Nephron progenitor cell (in vitro differentiated cells): Measurements from ENCODE around the gene RPS21.
A peak's percentile ranks its signal among the peaks of the same experiment; 100 is the strongest.

ENCODE experiments used
- DNase-seq: peaks from one replicate; pipeline ENCODE4 v3.0.0; 2021
- H3K27ac Mint-ChIP-seq: 2 replicates; pipeline ENCODE4 v1.8.0; 2021; ENCODE audit warnings: mild to moderate bottlenecking, moderate library complexity, mixed read lengths
- H3K27me3 Mint-ChIP-seq: 2 replicates; pipeline ENCODE4 v1.8.0; 2021; ENCODE audit warnings: mild to moderate bottlenecking, low read depth, mixed read lengths; ENCODE audit not compliant: poor library complexity
- H3K36me3 Mint-ChIP-seq: 2 replicates; pipeline ENCODE4 v1.8.0; 2021; ENCODE audit warnings: low read depth, mixed read lengths
- H3K4me1 Mint-ChIP-seq: 2 replicates; pipeline ENCODE4 v1.8.0; 2021; ENCODE audit warnings: mixed read lengths
- H3K4me3 Mint-ChIP-seq: 2 replicates; pipeline ENCODE4 v1.8.0; 2021; ENCODE audit warnings: mild to moderate bottlenecking, moderate library complexity, mixed read lengths
- H3K9me3 Mint-ChIP-seq: 2 replicates; pipeline ENCODE4 v1.8.0; 2021; ENCODE audit warnings: mild to moderate bottlenecking, moderate library complexity, mixed read lengths
- CTCF ChIP-seq: fragments of 200-600 bp; sonication (generic); IDR thresholded peaks from 2 replicates; pipeline ENCODE4 v1.5.0; 2021; ENCODE audit warnings: antibody characterized with exemption

The RPS21 gene

GRCh38 chr20:62374331-62375152, 12.4 kb upstream of the RPS21 start:
- peak overlapping the region; percentile 39 for H3K4me3 Mint-ChIP-seq
- DNase-seq, result no peak
- peak overlapping the region; percentile 90 for H3K27ac Mint-ChIP-seq
- no peak for TF ChIP-seq CTCF
- H3K27me3 Mint-ChIP-seq, result no peaks in the 10 kb centered on the region
- H3K36me3 Mint-ChIP-seq, result peaks cover 4% of the 10 kb centered on the region
- peaks cover 10% of the 10 kb centered on the region for H3K9me3 Mint-ChIP-seq
- peaks cover 44% of the 10 kb centered on the region for H3K4me1 Mint-ChIP-seq

GRCh38 chr20:62376112-62377063, 10.5 kb upstream of the RPS21 start:
- peak; percentile 70 for DNase-seq
- no peaks in the 10 kb centered on the region for H3K27me3 Mint-ChIP-seq
- peak; percentile 37 for TF ChIP-seq CTCF
- peaks cover 44% of the 10 kb centered on the region for H3K4me1 Mint-ChIP-seq
- H3K4me3 Mint-ChIP-seq, result no peak overlapping the region
- peak overlapping the region; percentile 69 for H3K27ac Mint-ChIP-seq
- H3K9me3 Mint-ChIP-seq, result peaks cover 10% of the 10 kb centered on the region
- peaks cover 11% of the 10 kb centered on the region for H3K36me3 Mint-ChIP-seq

- Mint-ChIP-seq H3K36me3 (peaks cover 17% of the 10 kb centered on the region), H3K27ac (peak overlapping the region; percentile 87), H3K4me3 (no peak overlapping the region), H3K27me3 (no peaks in the 10 kb centered on the region), H3K9me3 (peaks cover 14% of the 10 kb centered on the region), H3K4me1 (peaks cover 49% of the 10 kb centered on the region)
- DNase-seq, result no peak
- no peak for TF ChIP-seq CTCF
These were observed 9.8 kb upstream of the RPS21 start for GRCh38 chr20:62377064-62377461.

DNA sequence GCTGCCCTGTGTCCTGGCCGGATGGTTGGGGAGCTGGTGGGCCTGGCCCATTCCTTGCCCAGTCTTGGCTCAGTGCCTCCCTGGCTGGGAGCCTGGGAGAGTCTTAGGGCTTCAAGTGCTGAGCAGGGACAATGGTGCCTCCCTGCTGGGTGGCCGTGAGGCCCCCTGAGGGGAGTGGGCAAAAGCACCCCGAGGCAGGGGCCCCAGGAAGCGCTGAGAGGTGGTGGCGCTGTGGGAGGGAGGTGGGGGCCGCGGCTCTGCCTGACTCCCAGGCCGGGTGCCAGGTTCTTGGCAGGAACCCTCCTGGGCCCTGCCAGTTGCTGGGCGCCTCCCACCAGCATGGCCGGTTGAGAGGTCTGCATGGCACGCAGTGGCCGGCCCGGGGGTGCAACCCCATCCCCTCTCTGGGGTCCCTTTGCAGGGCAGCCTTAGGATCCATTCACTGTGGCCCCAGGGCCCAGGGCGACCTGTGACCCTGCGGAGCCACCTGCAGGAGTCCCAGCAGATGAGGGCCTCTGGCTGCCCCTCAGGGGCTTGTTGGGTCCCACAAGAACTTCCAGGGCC, 9.2 kb upstream of the RPS21 start:
- Mint-ChIP-seq H3K27me3 (no peaks in the 10 kb centered on the region), H3K4me1 (peaks cover 52% of the 10 kb centered on the region), H3K36me3 (peaks cover 23% of the 10 kb centered on the region), H3K9me3 (peaks cover 15% of the 10 kb centered on the region), H3K4me3 (no peak overlapping the region), H3K27ac (peak overlapping the region; percentile 87)
- no peak for DNase-seq
- no peak for TF ChIP-seq CTCF

DNA sequence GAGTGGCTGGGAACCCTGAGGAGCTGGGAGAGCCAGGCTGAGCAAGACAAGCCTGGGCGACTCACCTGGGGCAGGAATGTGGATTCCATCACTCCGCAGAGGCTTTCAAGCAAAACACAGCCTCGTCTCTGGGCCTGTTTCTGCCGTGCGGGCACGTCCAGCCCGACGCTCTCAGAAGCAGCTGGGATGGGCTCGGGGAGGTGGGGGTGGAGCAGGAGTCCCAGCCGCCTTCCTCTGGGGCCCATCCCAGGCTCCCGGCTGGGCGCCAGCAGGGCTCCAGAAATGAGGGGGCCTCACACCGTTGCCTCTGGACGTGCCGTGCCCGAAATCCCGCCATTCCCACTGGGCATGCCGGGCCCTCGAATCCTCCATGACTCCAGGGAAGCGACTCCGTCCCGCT, 8.7 kb upstream of the RPS21 start:
- no peak overlapping the region for H3K4me3 Mint-ChIP-seq
- no peak overlapping the region for H3K27ac Mint-ChIP-seq
- H3K9me3 Mint-ChIP-seq, result peaks cover 10% of the 10 kb centered on the region
- peaks cover 50% of the 10 kb centered on the region for H3K4me1 Mint-ChIP-seq
- H3K36me3 Mint-ChIP-seq, result peaks cover 25% of the 10 kb centered on the region
- no peak for DNase-seq
- no peak for TF ChIP-seq CTCF
- no peaks in the 10 kb centered on the region for H3K27me3 Mint-ChIP-seq
